Measurements from ENCODE around the gene CBLB. TPM values are rescaled to one million over a fixed set of nuclear protein-coding genes. Genes with fewer than 3 reads are reported as not detected.

Gene CBLB
- total RNA-seq, 1 experiment from 2014 or later: 23.9 TPM

- Histone ChIP-seq H3K4me3 (ENCODE audit: low read length) (no peak overlapping the region), H3K4me1 (ENCODE audit: insufficient read depth, low read length) (no peaks in the 10 kb centered on the region), H3K79me2 (ENCODE audit: low read length) (no peaks in the 10 kb centered on the region), H3K36me3 (ENCODE audit: low read depth, low read length) (no peaks in the 10 kb centered on the region), H3K27me3 (ENCODE audit: low read length) (no peaks in the 10 kb centered on the region), H3K9me3 (ENCODE audit: low read length) (no peaks in the 10 kb centered on the region), H3K4me2 (ENCODE audit: low read length) (no peak overlapping the region), H3F3A (ENCODE audit: low read length, unreplicated experiment) (no peaks in the 10 kb centered on the region), H4K20me1 (ENCODE audit: low read length) (no peaks in the 10 kb centered on the region), H3K9me2 (replicated peaks; ENCODE audit: low read length) (no peaks in the 10 kb centered on the region), H2AFZ (ENCODE audit: low read length) (no peak overlapping the region), H3K9ac (ENCODE audit: low read length) (no peak overlapping the region), H3K27ac (ENCODE audit: low read length) (no peak overlapping the region)
- intact Hi-C loops (cut with micrococcal nuclease): no loop called here
- BruUV-seq (replicated peaks): no TSS peak
- ATAC-seq (no peak), DNase-seq (no peak)
- ChIA-PET CTCF (no interaction called here), POLR2A (ENCODE audit: unreplicated experiment) (no interaction called here)
- TF ChIP-seq EZH2 (IDR thresholded peaks at IDR 0.05; ENCODE audit: low read length, unreplicated experiment) (no peak), CTCF (conservative IDR thresholded peaks at IDR 0.05; ENCODE audit: low read depth, low read length) (no peak)
Measured at GRCh38 chr3:105708980-105709379, 159.8 kb downstream of the CBLB start.

GRCh38 chr3:105707009-105707408, 161.8 kb downstream of the CBLB start:
- no peaks in the 10 kb centered on the region for H3K4me1 ChIP-seq (ENCODE audit: insufficient read depth, low read length)
- no peak overlapping the region for H3K9ac ChIP-seq (ENCODE audit: low read length)
- H3K9me2 ChIP-seq (replicated peaks; ENCODE audit: low read length): no peaks in the 10 kb centered on the region
- no peak overlapping the region for H2AFZ ChIP-seq (ENCODE audit: low read length)
- ATAC-seq (no peak), DNase-seq (no peak)
- BruUV-seq (replicated peaks): no TSS peak
- H3F3A ChIP-seq (ENCODE audit: low read length, unreplicated experiment): no peaks in the 10 kb centered on the region
- H3K4me3 ChIP-seq (ENCODE audit: low read length): no peak overlapping the region
- H3K27me3 ChIP-seq (ENCODE audit: low read length): no peaks in the 10 kb centered on the region
- 0 out of 2 replicates have a peak, but pooled peaks cover 2% of the 10 kb centered on the region for H3K36me3 ChIP-seq (ENCODE audit: low read depth, low read length)
- ChIA-PET CTCF (no interaction called here), POLR2A (ENCODE audit: unreplicated experiment) (no interaction called here)
- no peaks in the 10 kb centered on the region for H3K79me2 ChIP-seq (ENCODE audit: low read length)
- intact Hi-C loops (cut with micrococcal nuclease): no loop called here
- H3K9me3 ChIP-seq (ENCODE audit: low read length): no peaks in the 10 kb centered on the region
- no peak overlapping the region for H3K4me2 ChIP-seq (ENCODE audit: low read length)
- no peak overlapping the region for H3K27ac ChIP-seq (ENCODE audit: low read length)
- no peak for TF ChIP-seq CTCF (conservative IDR thresholded peaks at IDR 0.05; ENCODE audit: low read depth, low read length)
- no peaks in the 10 kb centered on the region for H4K20me1 ChIP-seq (ENCODE audit: low read length)

GRCh38 chr3:105704726-105705410, 163.9 kb downstream of the CBLB start:
- H3K9me2 ChIP-seq (replicated peaks; ENCODE audit: low read length): no peaks in the 10 kb centered on the region
- H3K9ac ChIP-seq (ENCODE audit: low read length): no peak overlapping the region
- H3K9me3 ChIP-seq (ENCODE audit: low read length): no peaks in the 10 kb centered on the region
- H3K4me2 ChIP-seq (ENCODE audit: low read length): no peak overlapping the region
- H3F3A ChIP-seq (ENCODE audit: low read length, unreplicated experiment): no peaks in the 10 kb centered on the region
- ChIA-PET CTCF (no interaction called here), POLR2A (ENCODE audit: unreplicated experiment) (interaction anchor here (0.6 kb wide), 1 partner anchor 770 kb away, joined by 3 read pairs; no protein-coding TSS in a partner anchor)
- no peak overlapping the region for H3K27ac ChIP-seq (ENCODE audit: low read length)
- no TSS peak for BruUV-seq (replicated peaks)
- DNase-seq (no peak), ATAC-seq (no peak)
- H3K4me3 ChIP-seq (ENCODE audit: low read length): no peak overlapping the region
- TF ChIP-seq EZH2 (IDR thresholded peaks at IDR 0.05; ENCODE audit: low read length, unreplicated experiment) (no peak), EZH2phosphoT487 (IDR thresholded peaks at IDR 0.05; ENCODE audit: borderline replicate concordance, low read length) (no peak), CTCF (conservative IDR thresholded peaks at IDR 0.05; ENCODE audit: low read depth, low read length) (no peak)
- no peaks in the 10 kb centered on the region for H3K79me2 ChIP-seq (ENCODE audit: low read length)
- H3K27me3 ChIP-seq (ENCODE audit: low read length): no peaks in the 10 kb centered on the region
- H2AFZ ChIP-seq (ENCODE audit: low read length): no peak overlapping the region
- intact Hi-C loops (cut with micrococcal nuclease): no loop called here
- no peaks in the 10 kb centered on the region; the same call in 1 of the 2 replicates for H3K4me1 ChIP-seq (ENCODE audit: insufficient read depth, low read length)
- 0 out of 2 replicates have a peak, but pooled peaks cover 4% of the 10 kb centered on the region for H3K36me3 ChIP-seq (ENCODE audit: low read depth, low read length)
- no peaks in the 10 kb centered on the region for H4K20me1 ChIP-seq (ENCODE audit: low read length)

Data from PC-3 (cell line).